ENCODE data around the gene HINT3.
A peak's percentile ranks its signal among the peaks of the same experiment; 100 is the strongest.
"Not testable (repeated sequence)": the region's sequence is repeated elsewhere in the genome, so short reads cannot be mapped to it uniquely, and the experiment has no call there.

The HINT3 gene

DNA sequence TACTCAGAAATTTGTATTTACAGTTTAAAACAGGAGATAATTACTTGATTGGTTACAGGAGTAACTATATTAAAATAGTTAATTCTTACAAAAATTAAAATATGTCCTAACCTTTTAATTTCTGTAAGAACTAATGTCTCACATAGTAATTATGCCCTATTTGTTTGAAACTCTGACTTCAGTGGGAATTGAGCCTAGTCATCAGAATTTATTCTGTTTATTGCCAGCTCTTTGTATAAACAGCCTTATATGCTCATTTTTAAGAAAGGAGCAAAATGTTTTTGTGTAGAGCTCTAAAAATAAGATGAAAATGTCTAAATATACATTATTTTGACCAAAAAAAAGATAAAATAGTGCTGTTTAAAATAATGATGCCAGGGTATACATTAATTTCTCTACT, 51.2 kb downstream of the HINT3 start:
- FAIRE-seq, result no peak

DNA sequence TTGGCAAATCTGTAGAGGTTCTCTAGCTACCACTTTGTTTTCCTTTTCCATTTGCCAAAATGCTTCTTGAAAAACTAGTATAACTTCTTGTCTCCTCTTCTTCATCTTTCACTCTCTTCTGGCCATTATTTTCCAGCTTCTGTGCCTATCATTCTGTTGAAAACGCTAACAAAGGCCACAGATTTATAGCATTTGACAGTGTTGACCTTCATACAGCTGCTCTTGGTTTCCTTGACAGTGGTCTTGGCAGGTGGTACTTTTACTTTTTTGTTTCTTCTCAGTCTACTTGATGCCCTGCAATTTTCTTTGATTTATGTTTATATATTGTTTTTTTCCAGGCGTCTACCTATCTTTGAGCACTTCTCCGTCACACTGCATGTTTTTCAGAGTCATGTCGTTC, 53.5 kb downstream of the HINT3 start:
- no peak for FAIRE-seq

DNA sequence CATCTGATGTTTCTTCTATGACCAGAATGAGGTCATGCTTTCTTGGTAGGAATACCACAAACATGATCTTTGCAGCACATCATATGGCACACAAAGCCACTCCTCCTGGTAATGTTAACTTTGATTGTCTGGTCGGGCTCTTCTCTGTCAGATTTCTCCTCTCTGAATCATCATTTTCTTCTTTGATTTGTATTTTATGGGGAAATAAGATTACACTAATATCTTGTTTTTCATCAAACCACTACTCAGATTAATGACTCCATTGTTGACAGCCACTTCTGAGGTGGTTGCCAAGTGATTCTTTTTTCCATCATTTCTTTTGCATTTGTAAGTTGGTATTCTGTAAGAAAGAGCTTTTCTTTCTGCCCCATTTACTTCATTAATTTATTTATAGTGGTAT, 59.3 kb downstream of the HINT3 start:
- FAIRE-seq, result no peak

DNA sequence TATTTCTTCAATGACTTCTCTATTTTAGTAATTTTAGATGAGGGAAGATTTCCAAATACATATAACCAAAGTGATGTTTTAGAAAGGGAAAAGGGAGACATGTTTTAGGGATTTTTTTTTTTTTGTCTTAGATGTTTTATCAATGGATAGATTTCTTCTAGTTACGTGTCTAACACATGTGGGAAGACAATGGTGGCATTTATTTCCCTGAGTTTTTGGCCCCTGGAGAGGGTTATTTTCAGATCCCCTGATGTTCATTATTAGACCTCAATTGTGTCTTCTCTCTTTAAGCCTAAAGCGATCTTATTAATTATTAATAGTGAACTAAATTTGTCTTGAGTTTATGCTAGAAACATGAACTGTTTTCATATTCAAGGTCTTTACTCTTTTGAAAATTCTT, 60.0 kb downstream of the HINT3 start:
- FAIRE-seq, result no peak

DNA sequence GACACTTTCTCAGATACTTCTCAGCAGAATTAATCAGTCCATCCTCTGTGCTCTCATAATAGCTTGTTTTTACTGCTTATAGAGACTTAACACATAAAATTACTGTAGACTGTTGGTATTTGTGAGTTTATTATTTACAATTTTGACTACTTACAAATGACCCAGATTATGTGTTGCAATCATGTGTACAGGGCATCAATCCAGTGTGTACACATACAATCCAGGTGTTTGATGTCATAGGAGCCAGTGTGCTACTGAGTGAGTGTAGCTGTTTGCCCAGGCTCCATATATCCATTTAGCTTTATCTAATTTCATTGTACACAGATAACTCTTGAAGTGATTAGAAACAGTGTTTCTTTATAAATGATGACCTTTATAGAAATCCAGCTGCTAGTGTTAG, 61.1 kb downstream of the HINT3 start:
- FAIRE-seq, result no peak

DNA sequence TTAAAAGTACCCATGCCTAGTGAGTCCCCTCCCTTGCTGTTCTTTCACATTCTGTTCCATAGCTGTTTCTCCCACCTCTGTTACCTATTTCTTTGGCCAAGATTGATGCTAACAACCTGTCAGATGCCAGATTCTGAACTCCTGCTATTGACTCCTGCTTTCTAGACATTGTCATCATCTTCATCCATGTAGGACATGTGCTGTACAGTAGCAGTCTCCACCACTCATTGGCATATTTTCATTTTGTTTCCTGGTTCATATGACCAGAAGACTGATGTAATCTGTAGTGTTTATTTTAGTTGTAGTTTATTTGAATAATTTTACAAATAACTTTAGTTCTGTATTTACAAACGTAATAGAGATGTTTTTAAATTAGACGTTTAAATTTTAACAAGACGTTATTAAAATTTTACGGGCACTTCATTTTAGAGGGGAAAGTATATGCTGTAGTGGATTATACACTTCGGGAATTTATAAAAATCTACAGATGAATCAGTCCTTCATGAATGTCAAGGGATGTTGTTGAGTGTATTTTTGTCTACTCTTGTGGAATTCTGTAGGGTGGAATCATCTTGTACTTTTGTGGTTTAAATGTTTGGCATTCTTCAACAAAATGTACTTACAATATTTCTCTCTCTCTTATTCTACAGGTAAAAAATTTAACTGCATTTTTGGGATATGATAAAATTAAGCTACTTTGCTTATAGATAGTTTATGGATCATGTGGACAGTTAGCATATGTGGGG, 63.9 kb downstream of the HINT3 start:
- FAIRE-seq, result peak; percentile 5

DNA sequence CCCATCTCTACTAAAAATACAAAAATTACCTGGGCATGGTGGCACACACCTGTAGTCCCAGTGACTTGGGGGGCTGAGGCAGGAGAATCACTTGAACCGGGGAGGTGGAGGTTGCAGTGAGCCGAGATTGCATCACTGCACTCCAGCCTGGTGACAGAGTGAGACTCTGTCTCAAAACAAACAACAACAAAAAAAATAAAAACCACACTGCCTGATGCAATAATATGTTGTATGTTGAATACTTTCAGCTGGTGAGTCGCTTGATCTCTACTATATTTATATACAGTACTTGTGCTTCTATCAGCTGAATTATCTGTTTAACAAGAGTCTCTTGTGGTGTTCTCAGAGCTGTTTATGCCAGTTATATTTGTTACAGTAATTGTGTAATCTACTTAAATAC, 66.9 kb downstream of the HINT3 start:
- not testable (repeated sequence) for FAIRE-seq

DNA sequence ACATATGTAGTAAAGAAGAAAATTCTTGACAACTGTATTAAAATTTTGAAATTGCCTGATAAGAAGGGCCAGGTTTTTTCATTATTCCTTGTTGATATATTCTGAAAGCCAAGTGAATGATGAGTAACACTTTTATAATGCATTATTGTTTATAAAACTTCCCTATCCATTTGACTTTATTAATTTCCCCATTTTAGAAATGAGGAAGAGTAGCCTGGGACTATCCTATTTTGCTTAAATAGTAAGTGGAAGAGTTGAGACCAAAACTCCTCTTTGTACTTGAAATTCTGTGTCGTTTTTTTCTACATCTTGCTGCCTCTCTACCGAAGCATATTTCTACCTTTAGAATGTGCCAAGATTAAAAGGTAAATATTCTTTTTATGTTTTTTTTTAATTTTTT, 69.4 kb downstream of the HINT3 start:
- FAIRE-seq, result no peak

DNA sequence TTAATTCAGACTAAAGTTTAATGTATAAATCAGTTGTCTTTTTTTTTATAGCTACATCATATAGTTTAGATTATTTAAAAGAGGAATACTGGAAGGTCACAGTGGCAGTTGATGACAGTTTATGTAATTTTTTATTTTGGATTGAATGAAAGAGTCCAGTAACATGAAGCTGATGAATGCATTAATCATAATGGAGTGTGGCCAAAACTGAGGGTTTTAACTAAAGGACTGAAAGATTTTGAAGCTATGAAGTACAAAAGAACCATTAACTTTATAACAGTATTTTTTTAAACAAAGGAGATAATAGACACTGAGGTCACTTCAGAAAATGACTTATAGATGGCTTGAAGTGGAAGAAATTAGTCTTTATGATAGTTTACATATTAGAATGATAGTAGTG, 71.0 kb downstream of the HINT3 start:
- peak; percentile 41 for FAIRE-seq

Measured in colon (tissue), 2 donors.